MM.1S (cell line): ENCODE results near the gene TMEM255A.
A peak's percentile ranks its signal among the peaks of the same experiment; 100 is the strongest.

Experiments
- DNase-seq: peaks from one replicate; pipeline ENCODE4 v3.0.0-alpha.2; 2015
- H2AFZ ChIP-seq: fragments of 300-600 bp; sonication (generic); 2 replicates; pipeline ENCODE4 v1.6.0; 2016; ENCODE audit warnings: antibody characterized with exemption, low read length
- H3F3A ChIP-seq: fragments of 300-600 bp; sonication (generic); 2 replicates; pipeline ENCODE4 v1.6.1; 2016; ENCODE audit warnings: mild to moderate bottlenecking, antibody characterized with exemption, low read length, moderate library complexity, mixed read lengths; ENCODE audit not compliant: insufficient read depth
- H3K27ac ChIP-seq: fragments of 300-600 bp; sonication (generic); 2 replicates; pipeline ENCODE4 v1.5.1; 2016; ENCODE audit warnings: mild to moderate bottlenecking, low read length
- H3K27me3 ChIP-seq: fragments of 300-600 bp; sonication (generic); replicated peaks from 2 replicates; pipeline ENCODE4 v1.6.0; 2016; ENCODE audit warnings: low read length; ENCODE audit not compliant: insufficient read depth
- H3K36me3 ChIP-seq: fragments of 300-600 bp; sonication (generic); replicated peaks from 2 replicates; pipeline ENCODE4 v1.6.1; 2016; ENCODE audit warnings: mild to moderate bottlenecking, low read length, mixed read lengths; ENCODE audit not compliant: insufficient read depth
- H3K4me1 ChIP-seq: fragments of 300-600 bp; sonication (generic); 2 replicates; pipeline ENCODE4 v1.6.1; 2016; ENCODE audit warnings: low read length, mixed read lengths
- H3K4me2 ChIP-seq: fragments of 300-600 bp; sonication (generic); 2 replicates; pipeline ENCODE4 v1.6.0; 2016; ENCODE audit warnings: low read depth, low read length
- H3K4me3 ChIP-seq: fragments of 300-600 bp; sonication (generic); 2 replicates; pipeline ENCODE4 v1.5.1; 2016; ENCODE audit warnings: low read length, mixed read lengths
- H3K79me2 ChIP-seq: fragments of 300-600 bp; sonication (generic); 2 replicates; pipeline ENCODE4 v1.6.1; 2016; ENCODE audit warnings: mixed run types, low read length, mixed read lengths
- H3K9ac ChIP-seq: fragments of 300-600 bp; sonication (generic); 2 replicates; pipeline ENCODE4 v1.6.1; 2016; ENCODE audit warnings: low read length, mixed read lengths
- H3K9me2 ChIP-seq: fragments of 300-600 bp; sonication (generic); replicated peaks from 2 replicates; pipeline ENCODE4 v1.6.1; 2016; ENCODE audit warnings: mild to moderate bottlenecking, low read length, mixed read lengths; ENCODE audit not compliant: insufficient read depth
- H3K9me3 ChIP-seq: fragments of 300-600 bp; sonication (generic); replicated peaks from 2 replicates; pipeline ENCODE4 v1.6.1; 2016; ENCODE audit warnings: mild to moderate bottlenecking, low read length, mixed read lengths; ENCODE audit not compliant: insufficient read depth
- H4K20me1 ChIP-seq: fragments of 300-600 bp; sonication (generic); 2 replicates; pipeline ENCODE4 v1.6.1; 2016; ENCODE audit warnings: mild to moderate bottlenecking, low read length, moderate library complexity, mixed read lengths; ENCODE audit not compliant: insufficient read depth
- CTCF ChIP-seq: fragments of 300-600 bp; sonication (generic); IDR thresholded peaks from 2 replicates; pipeline ENCODE4 v1.5.1; 2016; ENCODE audit warnings: antibody characterized with exemption, low read length, mixed read lengths
- EZH2 ChIP-seq: fragments of 300-600 bp; sonication (generic); optimal IDR thresholded peaks from 2 replicates; pipeline ENCODE3; 2017; ENCODE audit warnings: low read depth, mild to moderate bottlenecking, antibody characterized with exemption, low read length, mixed read lengths

The TMEM255A gene

GRCh38 chrX:120213438-120214265, 97.6 kb downstream of the TMEM255A start:
- no peaks in the 10 kb centered on the region for H3K79me2 ChIP-seq
- no peaks in the 10 kb centered on the region for H3K9me2 ChIP-seq
- H3K27ac ChIP-seq, result no peak overlapping the region
- H3K9ac ChIP-seq, result no peak overlapping the region
- no peak overlapping the region for H2AFZ ChIP-seq
- H3K36me3 ChIP-seq, result no peaks in the 10 kb centered on the region
- no peaks in the 10 kb centered on the region for H3K4me1 ChIP-seq
- H3K27me3 ChIP-seq, result no peaks in the 10 kb centered on the region
- H4K20me1 ChIP-seq, result no peaks in the 10 kb centered on the region
- peak; percentile 63 for DNase-seq
- no peak overlapping the region for H3K4me3 ChIP-seq
- no peak for TF ChIP-seq EZH2
- peak; percentile 88 for TF ChIP-seq CTCF
- H3F3A ChIP-seq, result no peaks in the 10 kb centered on the region
- no peaks in the 10 kb centered on the region for H3K9me3 ChIP-seq
- no peak overlapping the region for H3K4me2 ChIP-seq
